ENCODE results near the gene RAD51B.

GRCh38 chr14:68408680-68409079, 589.1 kb downstream of the RAD51B start:
- TF ChIP-seq, protein P1, sequence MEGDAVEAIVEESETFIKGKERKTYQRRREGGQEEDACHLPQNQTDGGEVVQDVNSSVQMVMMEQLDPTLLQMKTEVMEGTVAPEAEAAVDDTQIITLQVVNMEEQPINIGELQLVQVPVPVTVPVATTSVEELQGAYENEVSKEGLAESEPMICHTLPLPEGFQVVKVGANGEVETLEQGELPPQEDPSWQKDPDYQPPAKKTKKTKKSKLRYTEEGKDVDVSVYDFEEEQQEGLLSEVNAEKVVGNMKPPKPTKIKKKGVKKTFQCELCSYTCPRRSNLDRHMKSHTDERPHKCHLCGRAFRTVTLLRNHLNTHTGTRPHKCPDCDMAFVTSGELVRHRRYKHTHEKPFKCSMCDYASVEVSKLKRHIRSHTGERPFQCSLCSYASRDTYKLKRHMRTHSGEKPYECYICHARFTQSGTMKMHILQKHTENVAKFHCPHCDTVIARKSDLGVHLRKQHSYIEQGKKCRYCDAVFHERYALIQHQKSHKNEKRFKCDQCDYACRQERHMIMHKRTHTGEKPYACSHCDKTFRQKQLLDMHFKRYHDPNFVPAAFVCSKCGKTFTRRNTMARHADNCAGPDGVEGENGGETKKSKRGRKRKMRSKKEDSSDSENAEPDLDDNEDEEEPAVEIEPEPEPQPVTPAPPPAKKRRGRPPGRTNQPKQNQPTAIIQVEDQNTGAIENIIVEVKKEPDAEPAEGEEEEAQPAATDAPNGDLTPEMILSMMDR (IDR thresholded peaks at IDR 0.05 in 2 of 3, conservative IDR thresholded peaks at IDR 0.05 in 1 of 3; ENCODE audit: borderline replicate concordance in 1 of 3, insufficient read depth in 1 of 3, low read depth in 2 of 3, low read length in 2 of 3): peak in 1 of 3 experiments; percentile 13; a peak in 2 of 6 replicates
- TF ChIP-seq EZH2phosphoT487 (IDR thresholded peaks at IDR 0.05; ENCODE audit: borderline replicate concordance) (no peak), POLR2AphosphoS5 (IDR thresholded peaks at IDR 0.05; ENCODE audit: low read depth, low read length) (no peak), SRF (IDR thresholded peaks at IDR 0.05; ENCODE audit: low read depth) (no peak), CEBPB (IDR thresholded peaks at IDR 0.05; ENCODE audit: low read depth) (no peak), EGR1 (IDR thresholded peaks at IDR 0.05; ENCODE audit: low read depth) (no peak), EZH2 (IDR thresholded peaks at IDR 0.05) (no peak), POLR2A (IDR thresholded peaks at IDR 0.05; ENCODE audit: borderline replicate concordance, extremely low read depth, insufficient read depth, insufficient read length) (no peak), TCF7L2 (IDR thresholded peaks at IDR 0.05; ENCODE audit: borderline replicate concordance, extremely low read depth, insufficient read depth, insufficient read length) (no peak)

Measured in HCT116 (cell line).